ENCODE measurements around the gene LHFPL2.

DNA sequence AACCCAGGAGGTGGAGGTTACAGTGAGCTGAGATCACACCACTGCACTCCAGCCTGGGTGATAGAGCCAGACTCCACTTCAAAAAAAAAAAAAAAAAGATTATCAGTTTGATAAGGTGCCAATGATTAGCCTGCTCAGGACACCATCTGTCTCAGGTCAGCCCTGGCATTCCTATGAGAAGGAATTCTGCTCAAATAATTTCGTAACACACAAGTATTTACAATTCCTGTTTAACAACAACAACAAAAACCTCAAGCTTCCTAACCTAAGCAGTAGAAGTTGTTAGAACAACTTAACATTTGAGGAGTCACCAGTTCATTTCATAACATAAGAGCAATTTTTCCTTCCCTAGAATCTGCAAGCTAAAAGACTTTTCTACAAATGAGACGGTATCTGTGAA lies 85.0 kb downstream of the LHFPL2 start:
- no peak for TF ChIP-seq HDGF (IDR thresholded peaks at IDR 0.05; ENCODE audit: borderline replicate concordance)
- TF ChIP-seq ZNF384 (IDR thresholded peaks at IDR 0.05), result no peak
- TF ChIP-seq CTBP1 (IDR thresholded peaks at IDR 0.05; ENCODE audit: borderline replicate concordance), result no peak
- no peak for TF ChIP-seq FOXA1 (IDR thresholded peaks at IDR 0.05)
- TF ChIP-seq TARDBP (IDR thresholded peaks at IDR 0.05), result no peak
- no peak for TF ChIP-seq BHLHE40 (IDR thresholded peaks at IDR 0.05; ENCODE audit: borderline replicate concordance)
